ENCODE results near the gene CD96.
"Not testable (repeated sequence)": the region's sequence is repeated elsewhere in the genome, so short reads cannot be mapped to it uniquely, and the experiment has no call there.

Gene CD96

GRCh38 chr3:111541911-111542483, at the start of gene CD96:
CD96 (plus strand) TSS chr3:111542197; CDS start chr3:111542249, 52 bp downstream.
- no peak for DNase-seq

GRCh38 chr3:111493276-111493675, 48.7 kb upstream of the CD96 start:
- no peak for DNase-seq

- DNase-seq: no peak
Measured at GRCh38 chr3:111496894-111497559, 45.0 kb upstream of the CD96 start.

- DNase-seq: no peak
Measured at GRCh38 chr3:111498022-111498421, 44.0 kb upstream of the CD96 start.

GRCh38 chr3:111506435-111506834, 35.6 kb upstream of the CD96 start:
- no peak for DNase-seq

- DNase-seq: no peak
Measured at GRCh38 chr3:111509308-111509707, 32.7 kb upstream of the CD96 start.

GRCh38 chr3:111517801-111518200, 24.2 kb upstream of the CD96 start:
- DNase-seq: no peak

GRCh38 chr3:111519178-111519855, 22.7 kb upstream of the CD96 start:
- peak; percentile 63 for DNase-seq

GRCh38 chr3:111521891-111522290, 20.1 kb upstream of the CD96 start:
- no peak for DNase-seq

- DNase-seq: not testable (repeated sequence)
Measured at GRCh38 chr3:111524486-111524885, 17.5 kb upstream of the CD96 start.

GRCh38 chr3:111531446-111531845, 10.6 kb upstream of the CD96 start:
- no peak for DNase-seq

GRCh38 chr3:111534701-111535100, 7.3 kb upstream of the CD96 start:
- no peak for DNase-seq

- no peak for DNase-seq
Measured at GRCh38 chr3:111538111-111538510, 3.9 kb upstream of the CD96 start.

GRCh38 chr3:111538681-111539083, 3.3 kb upstream of the CD96 start:
- DNase-seq: no peak

- peak; percentile 70 for DNase-seq
Measured at GRCh38 chr3:111539351-111540331, 2.4 kb upstream of the CD96 start.

GRCh38 chr3:111541391-111541790, 606 bp upstream of the CD96 start:
- DNase-seq: no peak

GRCh38 chr3:111542611-111543300, 759 bp downstream of the CD96 start:
- DNase-seq: no peak

GRCh38 chr3:111545349-111545748, 3.4 kb downstream of the CD96 start:
- DNase-seq: no peak

GRCh38 chr3:111547631-111548030, 5.6 kb downstream of the CD96 start:
- no peak for DNase-seq

- no peak for DNase-seq
Measured at GRCh38 chr3:111548092-111548491, 6.1 kb downstream of the CD96 start.

GRCh38 chr3:111548756-111549155, 6.8 kb downstream of the CD96 start:
- DNase-seq: no peak

- not testable (repeated sequence) for DNase-seq
Measured at GRCh38 chr3:111561902-111562301, 19.9 kb downstream of the CD96 start.

All from retina (tissue), 1 donor.